Mesenchymal stem cell (in vitro differentiated cells and primary cell): ENCODE data around the gene VAMP8.
A peak's percentile ranks its signal among the peaks of the same experiment; 100 is the strongest.

ENCODE experiments used
- DNase-seq: peaks from one replicate; pipeline ENCODE4 v3.0.0-alpha.2; 2013
- H2AFZ ChIP-seq: one replicate; pipeline ENCODE4 v1.6.1; 2013; ENCODE audit warnings: low read depth, mild to moderate bottlenecking, control low read depth, inconsistent platforms, low read length, moderate library complexity
- H2AK5ac ChIP-seq: 2 replicates; pipeline ENCODE4 v1.6.1; 2013; ENCODE audit warnings: low read length, moderate library complexity, mild to moderate bottlenecking, inconsistent platforms; ENCODE audit not compliant: severe bottlenecking
- H2BK120ac ChIP-seq: one replicate; pipeline ENCODE4 v1.6.1; 2013; ENCODE audit warnings: low read depth, mild to moderate bottlenecking, inconsistent platforms, low read length, moderate library complexity
- H2BK12ac ChIP-seq, 2 experiments: one replicate each; pipeline ENCODE4 v1.6.1; 2013; ENCODE audit warnings: inconsistent platforms in 2 of 2, low read length in 2 of 2, mild to moderate bottlenecking in 2 of 2, moderate library complexity in 2 of 2, control low read depth in 1 of 2
- H2BK15ac ChIP-seq: one replicate; pipeline ENCODE4 v1.6.1; 2013; ENCODE audit warnings: mild to moderate bottlenecking, low read depth, inconsistent platforms; ENCODE audit not compliant: poor library complexity, severe bottlenecking
- H2BK5ac ChIP-seq: 2 replicates; pipeline ENCODE4 v1.6.1; 2013; ENCODE audit warnings: low read depth, mild to moderate bottlenecking, low read length, control low read depth, inconsistent platforms; ENCODE audit not compliant: poor library complexity, severe bottlenecking
- H3K14ac ChIP-seq, 2 experiments: one replicate each; pipeline ENCODE4 v1.6.1; 2013; ENCODE audit warnings: inconsistent platforms in 2 of 2, low read length in 2 of 2, control low read depth in 1 of 2, mild to moderate bottlenecking in 1 of 2, moderate library complexity in 1 of 2
- H3K18ac ChIP-seq, 2 experiments: one replicate each; pipeline ENCODE4 v1.6.1; 2013; ENCODE audit warnings: inconsistent platforms in 2 of 2, low read length in 2 of 2, control low read depth in 1 of 2, low read depth in 1 of 2, mild to moderate bottlenecking in 1 of 2
- H3K23ac ChIP-seq, 2 experiments: one replicate each; pipeline ENCODE4 v1.6.1; 2013; ENCODE audit warnings: inconsistent platforms in 2 of 2, low read length in 2 of 2, mild to moderate bottlenecking in 2 of 2, moderate library complexity in 2 of 2, control low read depth in 1 of 2
- H3K27ac ChIP-seq: 2 replicates; pipeline ENCODE4 v1.5.1; 2013; ENCODE audit warnings: mild to moderate bottlenecking, moderate library complexity, low read length, control low read depth, inconsistent platforms; ENCODE audit not compliant: poor library complexity, severe bottlenecking
- H3K27me3 ChIP-seq, 2 experiments: 2 replicates each; pipeline versions ENCODE4 v1.6.1 to v1.7.0; 2013; ENCODE audit warnings: low read length in 2 of 2, mild to moderate bottlenecking in 2 of 2, moderate library complexity in 2 of 2, control low read depth in 1 of 2, inconsistent platforms in 1 of 2; ENCODE audit not compliant: control insufficient read depth in 1 of 2, insufficient read depth in 1 of 2
- H3K36me3 ChIP-seq, 2 experiments: 2 replicates each; pipeline versions ENCODE4 v1.6.1 to v1.7.0; 2013; ENCODE audit warnings: low read length in 2 of 2, control low read depth in 1 of 2, inconsistent platforms in 1 of 2, low read depth in 1 of 2, mild to moderate bottlenecking in 1 of 2; ENCODE audit not compliant: insufficient read depth in 2 of 2, control insufficient read depth in 1 of 2
- H3K4ac ChIP-seq, 2 experiments: one replicate each; pipeline ENCODE4 v1.6.1; 2013; ENCODE audit warnings: inconsistent platforms in 2 of 2, low read length in 2 of 2, mild to moderate bottlenecking in 2 of 2, moderate library complexity in 2 of 2, control low read depth in 1 of 2, low read depth in 1 of 2
- H3K4me1 ChIP-seq: 2 replicates; pipeline ENCODE4 v1.6.1; 2013; ENCODE audit warnings: low read depth, low read length, control low read depth; ENCODE audit not compliant: control insufficient read depth, insufficient read depth
- H3K4me2 ChIP-seq: 2 replicates; pipeline ENCODE4 v1.6.1; 2013; ENCODE audit warnings: low read length, mild to moderate bottlenecking, inconsistent platforms; ENCODE audit not compliant: poor library complexity, severe bottlenecking
- H3K4me3 ChIP-seq, 2 experiments: 2 replicates each; pipeline versions ENCODE4 v1.5.1 to v1.7.0; 2013; ENCODE audit warnings: low read length in 2 of 2, mild to moderate bottlenecking in 2 of 2, control low read depth in 1 of 2, low read depth in 1 of 2; ENCODE audit not compliant: insufficient read depth in 1 of 2
- H3K79me1 ChIP-seq: replicated peaks from 2 replicates; pipeline ENCODE4 v1.6.1; 2013; ENCODE audit warnings: mild to moderate bottlenecking, control low read depth, low read length, inconsistent platforms; ENCODE audit not compliant: poor library complexity, severe bottlenecking
- H3K9ac ChIP-seq: 2 replicates; pipeline ENCODE4 v1.7.0; 2013; ENCODE audit warnings: mild to moderate bottlenecking, low read length, moderate library complexity
- H3K9me3 ChIP-seq: 2 replicates; pipeline ENCODE4 v1.7.0; 2013; ENCODE audit warnings: mild to moderate bottlenecking, low read length; ENCODE audit not compliant: control insufficient read depth
- H4K8ac ChIP-seq: one replicate; pipeline ENCODE4 v1.6.1; 2013; ENCODE audit warnings: inconsistent platforms, mild to moderate bottlenecking, low read length, moderate library complexity
- H4K91ac ChIP-seq: one replicate; pipeline ENCODE4 v1.6.1; 2013; ENCODE audit warnings: mild to moderate bottlenecking, low read length, inconsistent platforms
- WGBS: methylation state at CpG from one replicate; pipeline ENCODE4 v1.1.7; 2013; ENCODE audit warnings: mixed read lengths; 5-methylcytosine and 5-hydroxymethylcytosine counted together

The VAMP8 gene

DNA sequence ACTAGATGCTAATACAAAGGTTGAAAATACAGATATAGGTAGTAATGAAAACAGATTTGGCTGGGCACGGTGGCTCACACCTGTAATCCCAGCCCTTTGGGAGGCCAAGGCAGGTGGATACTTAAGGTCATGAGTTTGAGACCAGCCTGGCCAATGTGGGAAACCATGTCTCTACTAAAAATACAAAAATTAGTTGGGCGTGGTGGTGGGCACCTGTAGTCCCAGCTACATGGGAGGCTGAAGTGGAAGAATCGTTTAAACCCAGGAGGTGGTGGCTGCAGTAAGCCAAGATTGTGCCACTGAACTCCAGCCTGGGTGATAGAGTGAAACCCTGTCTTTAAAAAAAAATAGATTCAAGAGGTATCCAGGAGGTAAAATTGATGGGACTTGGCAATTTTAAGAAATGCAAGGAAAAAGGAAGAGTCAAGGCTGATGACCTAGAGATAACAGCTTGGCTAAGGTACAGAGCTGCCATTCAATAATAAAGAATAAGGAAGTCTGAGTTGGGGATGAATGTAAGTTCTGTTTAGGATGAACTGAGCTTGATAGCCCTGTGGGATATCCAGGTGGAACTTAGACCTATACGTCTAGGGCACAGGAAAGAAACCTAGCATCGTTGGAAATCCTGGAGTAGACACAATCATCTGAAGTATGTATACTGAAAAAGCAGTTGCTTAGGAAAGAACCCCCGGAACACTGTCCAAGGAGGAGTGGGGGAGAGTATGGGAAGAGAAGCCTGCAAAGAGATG, 29.4 kb upstream of the VAMP8 start:
- peak overlapping the region; percentile 2 for H3K9ac ChIP-seq
- H3K36me3 ChIP-seq, result peaks cover 28 to 71% of the 10 kb centered on the region in 2 experiments
- 89% methylated on average over 6 of the region's 6 CpGs for WGBS
- peaks cover 7% of the 10 kb centered on the region for H3K79me1 ChIP-seq
- no peak overlapping the region for H3K14ac ChIP-seq
- DNase-seq, result no peak
- peaks cover 8% of the 10 kb centered on the region for H3K4me1 ChIP-seq
- H2BK120ac ChIP-seq, result peak overlapping the region; percentile 30
- H2AK5ac ChIP-seq, result peak overlapping the region; percentile 36
- H3K27me3 ChIP-seq, result no peaks in the 10 kb centered on the region
- no peak overlapping the region for H4K91ac ChIP-seq
- H4K8ac ChIP-seq, result no peak overlapping the region
- no peak overlapping the region for H2BK15ac ChIP-seq
- no peak overlapping the region for H2AFZ ChIP-seq
- no peak overlapping the region for H3K18ac ChIP-seq
- no peaks in the 10 kb centered on the region for H3K9me3 ChIP-seq
- H3K4ac ChIP-seq, result no peak overlapping the region
- H3K27ac ChIP-seq, result peak overlapping the region; percentile 46
- H2BK12ac ChIP-seq, result no peak overlapping the region
- no peak overlapping the region for H3K23ac ChIP-seq
- no peak overlapping the region for H3K4me3 ChIP-seq
- H2BK5ac ChIP-seq, result no peak overlapping the region
- H3K4me2 ChIP-seq, result no peak overlapping the region

DNA sequence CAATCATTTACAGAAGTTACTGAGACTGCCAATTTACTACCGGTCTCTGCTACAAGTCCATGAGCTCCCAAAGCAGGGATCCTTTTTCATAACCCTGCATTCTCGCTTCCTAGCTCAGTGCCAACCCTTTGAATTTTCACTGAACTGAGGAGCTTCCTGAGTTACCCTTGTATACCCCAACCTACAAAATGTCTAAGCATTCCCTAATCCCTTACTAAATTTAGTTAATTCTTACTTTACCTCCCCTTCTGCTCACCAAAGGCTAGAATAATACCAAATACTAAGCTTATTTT, 28.8 kb upstream of the VAMP8 start:
- Histone ChIP-seq H3K4me1 (peaks cover 8% of the 10 kb centered on the region), H2AFZ (no peak overlapping the region), H4K91ac (no peak overlapping the region), H3K9ac (peak overlapping the region; percentile 2), H3K4me2 (no peak overlapping the region), H2AK5ac (no peak overlapping the region), H2BK5ac (no peak overlapping the region), H3K18ac (no peak overlapping the region), H2BK12ac (no peak overlapping the region), H3K36me3 (peaks cover 31 to 69% of the 10 kb centered on the region in 2 experiments), H3K4ac (no peak overlapping the region), H4K8ac (no peak overlapping the region), H3K4me3 (no peak overlapping the region), H3K27me3 (no peaks in the 10 kb centered on the region), H2BK120ac (peak overlapping the region; percentile 30), H3K79me1 (peaks cover 7% of the 10 kb centered on the region), H3K9me3 (no peaks in the 10 kb centered on the region), H3K23ac (no peak overlapping the region), H3K27ac (peak overlapping the region; percentile 46), H3K14ac (no peak overlapping the region), H2BK15ac (no peak overlapping the region)
- 89% methylated on average over 2 of the region's 2 CpGs for WGBS
- DNase-seq, result no peak

DNA sequence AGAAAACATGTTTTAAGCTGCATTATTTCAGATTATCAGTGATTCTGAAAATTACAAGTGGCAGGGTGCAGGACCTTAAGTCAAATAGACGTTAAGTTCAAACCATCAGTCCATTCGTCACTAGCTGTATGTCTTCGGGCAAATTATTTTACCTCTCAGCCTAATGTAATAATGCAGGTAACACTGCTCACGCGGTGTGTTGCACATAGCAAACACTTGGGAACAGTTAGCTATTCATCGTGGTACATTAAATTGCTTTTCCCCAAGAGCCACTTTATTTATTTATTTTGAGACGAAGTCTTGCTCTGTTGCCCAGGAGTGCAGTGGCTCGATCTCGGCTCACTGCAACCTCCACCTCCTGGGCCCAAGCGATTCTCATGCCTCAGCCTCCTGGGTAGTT, 28.3 kb upstream of the VAMP8 start:
- Histone ChIP-seq H3K36me3 (peaks cover 35 to 68% of the 10 kb centered on the region in 2 experiments), H2BK12ac (no peak overlapping the region), H3K27ac (peak overlapping the region; percentile 67), H2BK120ac (no peak overlapping the region), H4K8ac (no peak overlapping the region), H3K4ac (no peak overlapping the region), H3K4me2 (no peak overlapping the region), H3K9me3 (no peaks in the 10 kb centered on the region), H2AK5ac (no peak overlapping the region), H4K91ac (no peak overlapping the region), H3K14ac (no peak overlapping the region), H3K23ac (no peak overlapping the region), H2BK15ac (no peak overlapping the region), H3K9ac (peak overlapping the region; percentile 2), H2BK5ac (no peak overlapping the region), H3K4me1 (peaks cover 8% of the 10 kb centered on the region), H3K79me1 (peaks cover 9% of the 10 kb centered on the region), H3K27me3 (no peaks in the 10 kb centered on the region), H3K4me3 (no peak overlapping the region), H3K18ac (no peak overlapping the region), H2AFZ (no peak overlapping the region)
- 93% methylated on average over 10 of the region's 10 CpGs for WGBS
- DNase-seq, result no peak

DNA sequence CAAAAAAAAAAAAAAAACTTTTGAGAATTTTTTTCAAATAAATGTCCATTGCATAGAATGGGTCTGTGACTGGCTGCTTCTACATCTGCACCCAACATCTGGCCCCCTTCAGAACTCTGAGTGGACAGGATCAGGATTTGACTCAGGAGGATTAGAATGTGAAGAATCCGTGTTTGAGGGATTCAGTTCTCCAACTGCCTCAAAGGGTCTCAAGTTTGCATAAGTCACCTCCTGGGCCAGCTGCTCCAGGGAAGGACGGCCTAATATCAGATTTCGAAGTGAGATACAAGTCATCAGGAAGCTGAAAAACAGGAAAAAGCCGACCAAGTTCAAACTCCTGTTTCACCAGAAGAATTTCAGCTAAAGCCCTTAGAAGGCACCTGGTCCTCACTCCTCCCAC, 27.6 kb upstream of the VAMP8 start:
- peak overlapping the region; percentile 64 for H3K9ac ChIP-seq
- peaks cover 8% of the 10 kb centered on the region for H3K4me1 ChIP-seq
- no peaks in the 10 kb centered on the region for H3K27me3 ChIP-seq
- peaks cover 12% of the 10 kb centered on the region for H3K79me1 ChIP-seq
- WGBS, result 15% methylated on average over 3 of the region's 4 CpGs
- no peak overlapping the region for H3K4me2 ChIP-seq
- peak overlapping the region; percentile 74 for H3K27ac ChIP-seq
- H3K9me3 ChIP-seq, result no peaks in the 10 kb centered on the region
- no peak overlapping the region for H2BK120ac ChIP-seq
- peak; percentile 80 for DNase-seq
- no peak overlapping the region for H3K23ac ChIP-seq
- peak overlapping the region in 1 of 2 experiments; percentile 58 for H3K18ac ChIP-seq
- H3K4ac ChIP-seq, result no peak overlapping the region
- no peak overlapping the region for H2BK5ac ChIP-seq
- H2BK12ac ChIP-seq, result no peak overlapping the region
- H3K4me3 ChIP-seq, result no peak overlapping the region
- no peak overlapping the region for H2AFZ ChIP-seq
- H3K36me3 ChIP-seq, result peaks cover 41 to 68% of the 10 kb centered on the region in 2 experiments
- no peak overlapping the region for H4K8ac ChIP-seq
- no peak overlapping the region for H2BK15ac ChIP-seq
- H3K14ac ChIP-seq, result no peak overlapping the region
- H2AK5ac ChIP-seq, result no peak overlapping the region
- no peak overlapping the region for H4K91ac ChIP-seq
